GM19452 (cell line): Measurements from ENCODE around the gene CALCOCO1.

Source experiments
- ATAC-seq: cut with Tn5 transposase; IDR thresholded peaks from one replicate; pipeline ENCODE4 v1.9.1; 2021; ENCODE audit not compliant: unreplicated experiment

The CALCOCO1 gene

GRCh38 chr12:53752192-53752601 lies 24.9 kb upstream of the CALCOCO1 start:
- no peak for ATAC-seq

DNA sequence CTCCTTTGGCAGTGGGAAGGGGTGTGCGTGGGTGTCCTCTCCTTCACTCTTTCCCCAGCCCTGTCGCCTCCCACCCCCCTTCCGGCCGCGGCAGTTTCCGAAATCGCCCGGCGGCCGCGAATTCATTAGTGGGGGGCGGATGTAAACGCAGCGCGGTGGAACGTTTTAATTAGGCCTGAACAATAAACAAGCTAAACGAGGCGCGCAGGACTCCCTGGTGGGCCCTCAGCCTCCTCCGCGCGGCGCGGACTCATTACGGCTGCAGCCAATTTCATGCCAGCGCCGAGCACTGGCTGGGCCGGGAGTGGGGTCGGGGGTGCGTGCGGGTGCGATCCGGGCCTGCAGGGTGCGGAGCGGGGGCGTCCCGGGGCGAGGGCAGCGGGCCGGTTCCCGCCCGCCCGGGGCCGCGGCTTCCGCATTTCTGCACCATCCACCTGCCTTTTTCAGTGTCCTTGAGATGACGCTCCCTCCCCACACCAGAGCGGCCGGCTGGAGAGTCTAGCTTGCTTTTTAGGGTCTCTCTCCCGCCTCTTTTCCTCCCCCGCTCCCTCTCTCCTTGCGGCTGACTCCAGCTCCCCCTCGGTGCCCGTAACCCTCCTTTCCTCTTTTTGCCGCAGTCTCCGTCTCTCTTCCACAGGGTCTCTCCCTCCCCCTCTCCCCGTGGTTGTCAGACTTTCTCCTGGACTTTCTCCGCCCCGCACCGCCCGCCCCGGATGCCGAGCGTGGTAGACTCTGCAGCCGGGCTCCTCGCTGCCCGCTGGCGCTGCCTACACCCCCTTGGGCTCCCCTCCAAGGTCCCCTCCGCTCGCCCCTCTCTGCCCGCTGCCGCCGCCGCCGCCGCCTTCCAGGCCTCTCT lies 24.3 kb upstream of the CALCOCO1 start, which contains the start of gene CISTR:
Gene CISTR, minus strand, starts transcription at position 644 of the 856 bp plus-strand sequence.
- ATAC-seq: no peak

DNA sequence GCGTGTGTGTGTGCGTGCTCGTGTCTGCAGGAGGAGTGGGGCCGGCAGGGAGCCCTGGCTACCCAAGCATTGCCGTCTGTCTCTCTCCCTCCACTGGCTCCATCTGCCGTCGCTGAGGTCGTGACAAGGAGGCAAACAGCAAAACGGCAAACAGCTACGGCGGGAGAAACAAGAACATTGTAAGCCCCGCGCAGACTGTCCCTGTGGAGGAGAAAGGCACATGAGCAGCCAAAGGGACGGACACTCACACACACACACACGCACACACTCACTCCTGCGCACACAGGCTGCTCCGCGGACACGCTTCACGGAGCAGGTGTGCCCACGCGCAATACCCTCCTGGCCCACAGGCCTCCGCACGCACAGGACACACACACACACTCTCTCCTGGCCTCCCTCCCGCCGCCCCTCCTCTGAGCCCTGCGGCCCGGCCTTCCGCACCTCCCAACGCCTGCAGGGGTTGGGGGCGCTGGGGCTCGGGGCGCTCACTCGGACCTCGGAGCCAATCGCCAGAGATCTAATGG lies 23.6 kb upstream of the CALCOCO1 start:
- no peak for ATAC-seq

DNA sequence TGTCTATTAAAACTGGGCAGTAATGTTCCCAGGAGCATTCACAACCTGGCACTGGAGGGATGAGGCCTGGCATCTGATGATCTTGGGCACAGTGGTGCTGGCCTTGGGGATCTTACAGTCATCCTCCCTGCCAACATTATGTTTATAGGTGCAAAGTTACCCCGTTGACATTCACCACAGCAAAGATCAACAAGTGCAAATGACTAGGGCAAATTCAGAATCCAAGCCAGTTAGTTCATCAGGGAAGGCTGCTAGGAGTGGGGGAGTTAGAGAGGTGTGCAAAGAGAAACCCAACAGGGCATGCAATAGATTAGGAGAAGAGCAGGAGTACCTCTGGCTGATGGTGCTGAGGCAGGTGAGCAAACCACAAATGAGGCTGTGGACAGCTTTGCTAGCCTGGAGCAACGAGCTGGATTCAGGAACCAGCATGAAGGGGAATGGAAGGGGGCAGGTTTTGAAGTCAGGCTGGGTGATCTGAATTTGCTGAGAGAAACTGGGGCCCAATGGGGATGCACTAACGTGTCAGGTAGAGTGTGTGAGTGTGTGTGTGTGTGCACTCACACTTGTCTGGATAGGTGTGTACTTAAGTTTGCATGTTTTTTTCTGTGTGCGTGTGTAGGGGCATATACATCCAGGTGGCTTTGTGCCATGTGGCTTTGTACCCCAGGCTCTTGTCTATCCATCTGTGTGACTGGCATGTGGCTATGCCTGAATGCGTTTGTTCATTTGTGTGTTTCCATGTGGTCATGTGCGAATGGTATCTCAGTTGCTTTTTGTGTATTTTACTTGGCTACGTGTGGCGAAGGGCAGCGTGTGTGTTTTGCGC lies 22.9 kb upstream of the CALCOCO1 start:
- ATAC-seq: no peak

GRCh38 chr12:53748072-53748840 lies 21.0 kb upstream of the CALCOCO1 start:
- ATAC-seq: no peak

- no peak for ATAC-seq
Measured at GRCh38 chr12:53747095-53747494, 19.8 kb upstream of the CALCOCO1 start.

DNA sequence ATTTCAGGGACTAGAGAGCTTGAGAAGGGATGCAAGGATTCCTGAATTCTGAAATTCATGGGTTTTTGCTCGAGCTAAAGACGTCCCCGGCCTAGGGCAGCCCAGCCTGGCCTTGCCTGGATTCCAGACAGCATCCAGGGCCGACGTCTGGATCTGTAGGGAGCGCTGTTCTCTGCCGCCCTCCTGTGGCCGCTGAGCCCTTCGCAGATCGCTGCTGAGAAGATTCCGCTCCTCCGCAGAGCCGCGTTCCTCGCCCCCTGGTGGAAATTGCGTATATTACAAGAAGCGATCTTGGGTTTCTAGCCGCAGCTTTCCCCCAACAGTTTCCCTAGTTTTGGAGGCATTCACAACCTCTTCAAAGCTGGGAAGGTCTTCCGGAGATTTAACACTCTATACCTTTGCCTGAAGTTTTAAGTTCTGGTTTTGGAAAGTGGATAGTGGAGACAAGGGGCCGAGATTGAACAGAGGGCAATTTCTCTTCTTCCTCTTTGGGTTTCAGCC lies 19.4 kb upstream of the CALCOCO1 start:
- ATAC-seq: peak; percentile 43

DNA sequence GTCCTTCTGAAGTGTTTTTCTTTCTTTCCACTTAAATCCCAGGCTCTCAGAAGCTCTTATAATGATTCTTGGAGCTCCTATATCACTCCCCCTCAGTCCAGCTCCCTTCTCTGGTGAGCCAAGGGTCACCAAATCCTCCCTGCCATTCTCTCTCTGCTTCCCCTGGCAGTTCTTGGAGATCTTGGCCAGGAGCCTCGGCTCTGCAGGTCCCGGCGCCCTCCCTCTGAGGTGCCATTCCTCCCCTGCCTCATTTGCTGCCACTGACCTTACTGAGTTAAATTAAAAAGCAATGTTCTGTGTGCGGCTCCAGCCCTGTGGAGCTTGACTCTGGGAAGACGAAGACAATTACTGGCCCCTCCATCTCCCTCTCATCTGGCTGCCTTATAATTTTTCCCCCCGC lies 17.5 kb upstream of the CALCOCO1 start:
- no peak for ATAC-seq

DNA sequence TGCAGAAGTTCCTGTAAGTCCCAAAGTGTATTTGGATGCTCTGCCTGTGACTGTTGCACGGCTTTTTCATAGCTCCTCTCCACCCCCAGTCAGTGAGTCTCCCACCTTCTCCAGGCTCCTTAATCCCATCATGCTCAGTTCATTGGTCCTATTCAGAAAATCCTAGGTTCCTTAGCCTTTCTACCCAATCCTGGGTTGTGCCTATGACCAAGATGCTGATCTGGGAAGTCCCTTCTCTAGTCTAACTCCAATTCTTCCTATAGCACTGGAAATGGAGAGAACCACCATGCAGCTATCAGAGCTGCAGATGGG lies 16.8 kb upstream of the CALCOCO1 start:
- ATAC-seq: no peak

DNA sequence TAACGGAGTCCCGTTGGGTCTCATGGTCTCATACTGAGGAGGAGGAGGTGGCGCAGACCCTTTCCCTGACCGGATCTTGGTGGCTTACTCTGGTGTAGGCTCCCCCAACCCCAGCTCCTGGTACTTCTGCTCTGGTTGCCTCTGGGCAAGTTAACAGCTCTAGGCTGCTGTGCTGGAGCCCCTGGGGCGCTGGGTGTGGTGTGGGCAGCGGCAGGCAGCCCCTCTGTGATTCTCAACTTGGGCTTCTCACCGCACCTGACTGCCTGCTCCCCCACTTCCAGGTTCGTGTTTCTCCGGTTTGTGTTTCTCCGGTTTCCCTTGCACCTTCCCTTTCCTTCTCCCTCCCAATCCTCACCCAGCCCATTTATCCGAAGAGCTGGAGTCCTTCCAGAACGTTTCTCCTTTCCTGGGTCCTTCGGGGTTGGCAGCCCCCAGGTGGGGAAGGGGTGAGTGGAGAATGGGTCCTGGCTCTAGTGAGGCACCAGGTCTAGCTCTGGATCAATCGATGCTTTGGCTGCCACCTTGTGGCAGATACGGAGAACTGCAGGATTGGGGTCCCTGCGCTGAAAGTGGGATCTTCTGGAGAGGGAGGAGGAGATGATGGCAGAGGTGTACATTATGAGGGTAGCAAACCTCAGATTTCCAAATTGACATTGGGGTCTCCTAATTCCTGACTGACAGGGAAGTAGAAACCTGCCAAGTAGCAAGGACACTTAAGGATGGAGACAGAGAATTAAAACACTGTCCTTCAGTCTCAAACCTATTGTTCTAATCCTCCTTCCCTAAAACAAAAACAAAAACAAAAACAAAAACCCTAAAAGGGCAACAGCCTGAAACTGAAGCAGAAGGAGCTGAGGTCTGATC lies 16.2 kb upstream of the CALCOCO1 start:
- no peak for ATAC-seq

GRCh38 chr12:53740130-53740491 lies 12.9 kb upstream of the CALCOCO1 start:
- no peak for ATAC-seq

DNA sequence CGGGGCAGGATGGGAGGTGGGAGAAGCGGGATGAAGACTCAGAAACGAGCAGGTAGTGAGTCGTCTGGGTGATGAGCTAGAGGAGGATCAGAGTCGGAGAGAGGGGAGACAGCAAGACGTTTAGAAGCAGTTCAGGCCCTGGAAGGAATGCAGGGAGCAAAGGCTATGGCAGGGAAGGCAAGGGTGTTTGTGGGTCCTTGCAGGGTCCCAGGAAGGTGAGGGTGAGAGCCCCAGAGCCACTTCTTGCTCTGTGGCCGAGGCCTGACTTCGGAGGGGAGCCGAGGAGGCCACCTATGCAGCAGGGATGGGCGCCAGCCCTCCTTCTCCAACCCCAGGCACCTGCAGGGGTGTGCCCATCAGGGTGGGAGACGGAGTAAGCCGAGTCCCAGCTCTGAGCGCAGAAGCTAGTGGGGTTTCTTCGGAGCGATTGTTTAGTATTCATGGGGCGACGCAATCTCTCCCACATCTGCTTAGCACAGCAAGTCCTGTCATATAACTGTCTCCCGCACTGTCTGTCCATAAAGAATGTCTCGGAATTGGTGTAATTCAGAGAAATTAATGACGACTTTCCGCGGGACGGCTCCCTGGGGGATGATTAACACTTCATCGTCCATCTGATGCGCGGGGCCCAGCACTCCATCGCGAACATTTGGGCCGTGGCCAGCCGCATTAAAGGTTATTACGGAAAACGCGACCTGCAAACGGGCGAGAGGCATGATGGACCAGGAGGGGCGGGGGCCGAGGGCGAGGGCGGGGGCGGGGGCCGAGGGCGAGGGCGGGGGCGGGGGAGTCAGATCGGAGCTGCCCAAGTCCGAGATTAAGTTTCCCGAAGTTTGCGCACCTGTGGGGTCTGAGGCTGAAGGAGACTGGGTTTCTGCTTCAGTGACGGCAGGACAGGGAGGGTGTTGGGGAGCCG lies 12.2 kb upstream of the CALCOCO1 start:
- ATAC-seq: no peak

DNA sequence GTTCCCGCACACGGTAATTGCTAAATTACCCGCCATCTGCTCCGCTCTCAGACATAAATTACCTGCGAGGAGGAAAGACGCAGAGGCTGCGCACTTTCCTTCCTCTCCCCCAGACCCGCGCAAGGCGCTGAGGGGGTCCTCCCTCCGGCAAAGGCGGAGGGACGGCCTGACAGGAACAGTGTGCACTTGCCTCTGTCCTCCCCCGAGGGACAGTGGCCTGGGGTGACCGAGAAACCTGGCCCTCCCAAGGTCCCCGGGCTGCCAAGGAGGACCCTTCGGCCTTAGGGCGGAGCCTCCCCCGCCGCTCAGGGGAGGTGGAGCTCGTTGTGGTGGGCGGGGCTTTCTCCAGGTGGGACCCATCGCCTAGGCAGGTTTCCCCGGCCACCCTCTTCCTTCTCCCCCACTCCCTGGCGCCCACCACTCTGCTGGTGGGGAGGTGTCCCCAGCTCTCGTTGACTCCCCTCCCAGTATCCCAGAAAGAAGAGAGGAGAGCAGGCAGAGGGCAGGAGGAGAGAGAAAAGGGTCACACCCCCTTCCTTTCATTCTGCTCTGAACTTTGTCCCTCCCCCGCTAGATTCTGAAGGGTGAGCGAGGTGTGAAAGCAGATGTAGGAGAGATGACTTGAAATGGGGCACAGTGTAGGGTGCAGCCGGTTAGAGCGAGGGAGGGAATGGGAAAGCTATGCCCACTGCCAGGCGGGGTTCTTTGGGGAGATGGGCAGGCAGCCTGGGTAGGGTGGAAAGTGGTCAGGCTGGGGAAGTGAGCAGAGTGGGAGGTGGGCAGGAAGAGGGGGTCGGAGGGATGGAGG lies 11.4 kb upstream of the CALCOCO1 start:
- no peak for ATAC-seq

GRCh38 chr12:53737951-53738405 lies 10.7 kb upstream of the CALCOCO1 start:
- no peak for ATAC-seq

DNA sequence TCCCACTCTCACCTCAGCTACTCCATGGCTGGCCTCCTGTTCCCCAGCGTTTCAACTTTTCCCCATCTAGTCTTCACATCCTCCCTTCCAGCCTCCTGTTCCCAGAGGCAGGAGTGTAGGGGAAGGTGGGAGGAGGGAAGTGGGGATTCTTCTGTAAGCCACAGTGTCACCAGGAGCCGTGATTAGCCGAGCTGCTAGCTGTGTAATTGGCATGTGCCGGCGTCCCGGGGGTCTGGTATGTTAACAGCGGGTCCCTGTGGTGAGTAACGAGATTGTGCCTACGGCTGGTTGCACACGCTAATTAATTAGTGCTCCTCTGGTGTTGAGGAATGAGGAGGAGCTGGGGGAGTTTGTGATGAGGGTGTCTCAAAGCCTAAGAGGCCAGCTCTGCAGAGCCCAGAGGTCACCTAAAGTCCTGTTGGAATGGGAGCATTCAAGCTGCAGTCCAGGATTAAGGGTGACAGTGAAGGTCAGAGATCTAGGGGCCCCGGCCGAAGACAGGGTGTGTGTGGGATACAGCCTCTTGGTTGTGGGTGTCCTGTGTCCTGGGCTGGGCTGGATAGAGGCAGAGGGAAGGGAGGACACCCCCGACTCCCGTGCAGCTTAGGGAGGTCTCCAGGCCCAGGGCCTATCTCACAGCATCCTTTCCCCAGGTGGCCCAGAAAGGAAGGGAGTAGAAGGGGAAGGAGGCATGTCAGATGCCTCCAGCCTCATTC lies 10.0 kb upstream of the CALCOCO1 start:
- no peak for ATAC-seq

- no peak for ATAC-seq
Measured at GRCh38 chr12:53736592-53736991, 9.3 kb upstream of the CALCOCO1 start.

- ATAC-seq: no peak
Measured at GRCh38 chr12:53735556-53735955, 8.3 kb upstream of the CALCOCO1 start.

- no peak for ATAC-seq
Measured at GRCh38 chr12:53734425-53734824, 7.2 kb upstream of the CALCOCO1 start.
